H1 (cell line): ENCODE measurements around the gene GPD1L. TPM values are rescaled to one million over a fixed set of nuclear protein-coding genes. Genes with fewer than 3 reads are reported as not detected.

ENCODE experiments used
- FOSL1 ChIP-seq: IDR thresholded peaks from 2 replicates; pipeline ENCODE4 v1.6.1; 2011; ENCODE audit warnings: mild to moderate bottlenecking, low read depth, low read length, moderate library complexity; ENCODE audit not compliant: insufficient read depth
- POLR2A ChIP-seq, 2 experiments: IDR thresholded peaks; 1 replicate in 1 of 2; 2 replicates in 1 of 2; pipeline ENCODE4 v1.6.1; 2011; ENCODE audit warnings: low read depth in 2 of 2, low read length in 2 of 2, mild to moderate bottlenecking in 2 of 2; ENCODE audit errors: control extremely low read depth in 1 of 2
- POU5F1 ChIP-seq: IDR thresholded peaks from 2 replicates; pipeline ENCODE4 v1.6.1; 2011; ENCODE audit warnings: low read depth, mild to moderate bottlenecking, low read length, moderate library complexity
- RFX5 ChIP-seq: IDR thresholded peaks from 2 replicates; pipeline ENCODE4 v1.6.1; 2011; ENCODE audit warnings: low read depth, low read length, improper control_type of control experiment, borderline replicate concordance
- SIN3A ChIP-seq, 2 experiments: IDR thresholded peaks in 1 of 2; conservative IDR thresholded peaks in 1 of 2; 2 replicates each; pipeline ENCODE4 v1.6.1; 2011 to 2012; ENCODE audit warnings: low read length in 2 of 2, improper control_type of control experiment in 1 of 2, low read depth in 1 of 2, mild to moderate bottlenecking in 1 of 2
- TAF1 ChIP-seq: IDR thresholded peaks from 2 replicates; pipeline ENCODE4 v1.6.1; 2011; ENCODE audit warnings: mild to moderate bottlenecking, low read depth, low read length
- TAF7 ChIP-seq: optimal IDR thresholded peaks from 2 replicates; pipeline ENCODE3; 2011; ENCODE audit warnings: low read depth, mild to moderate bottlenecking, inconsistent platforms, low read length, moderate library complexity, borderline replicate concordance
- polyA plus RNA-seq, 7 experiments: library from polyadenylated mRNA; depleted of rRNA in 3 of 7; stranded (reverse) in 5 of 7; unstranded in 2 of 7; fragments of >200 nt in 5 of 7; fragments of 200-250 nt in 2 of 7; gene quantifications; 1 replicate in 5 of 7; 2 replicates in 1 of 7; 4 replicates in 1 of 7; pipeline versions ENCODE4 v1.2.1 to v1.2.3, GENCODE V29; 2011 to 2013; ENCODE audit warnings: missing spikeins in 2 of 7, mixed read lengths in 2 of 7
- total RNA-seq: library from RNA; stranded (reverse); fragmentation: NEBNext Ultra II Directional; extraction: Animal tissue kit (Norgen Biotek cat#: 25700); gene quantifications from 2 replicates; pipeline ENCODE4 v1.2.1, GENCODE V29; 2021
- TF ChIP-seq, protein P1 (sequence below): IDR thresholded peaks from 2 replicates; pipeline ENCODE4 v1.6.1; 2011; ENCODE audit warnings: low read depth, mild to moderate bottlenecking, low read length; ENCODE audit not compliant: insufficient read depth

GPD1L gene
- total and polyA plus RNA-seq, 2 of the 8 experiments (the other 6 are each of a cell fraction or from before 2014, with no cell fraction given), result 2.4 to 8.4 TPM

GRCh38 chr3:32172420-32172819, 66.0 kb downstream of the GPD1L start (continued):
- TF ChIP-seq TAF1 (no peak), TAF7 (no peak), POU5F1 (no peak), RFX5 (no peak), SIN3A (conservative IDR thresholded peaks at IDR 0.05 in 1 of 2, IDR thresholded peaks at IDR 0.05 in 1 of 2; ENCODE audit: low read depth in 1 of 2, low read length in 2 of 2) (no peak), POLR2A (IDR thresholded peaks at IDR 0.05; ENCODE audit: control extremely low read depth in 1 of 2, low read depth in 2 of 2, low read length in 2 of 2) (no peak), FOSL1 (no peak)
- TF ChIP-seq, protein P1, sequence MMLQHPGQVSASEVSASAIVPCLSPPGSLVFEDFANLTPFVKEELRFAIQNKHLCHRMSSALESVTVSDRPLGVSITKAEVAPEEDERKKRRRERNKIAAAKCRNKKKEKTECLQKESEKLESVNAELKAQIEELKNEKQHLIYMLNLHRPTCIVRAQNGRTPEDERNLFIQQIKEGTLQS, result no peak
